Middle frontal gyrus (tissue), 1 donor: ENCODE data around the gene TSPAN32.

Experiments
- DNase-seq: peaks from one replicate; pipeline ENCODE4 v3.0.0-alpha.2; 2015; ENCODE audit warnings: low spot score; ENCODE audit errors: extremely low spot score

TSPAN32 gene

GRCh38 chr11:2314136-2314524 is 12.3 kb downstream of the TSPAN32 start:
- no peak for DNase-seq

GRCh38 chr11:2314525-2315394 is 12.9 kb downstream of the TSPAN32 start:
- no peak for DNase-seq

- no peak for DNase-seq
Observed at GRCh38 chr11:2315395-2316168, 13.8 kb downstream of the TSPAN32 start.

- no peak for DNase-seq
Observed at GRCh38 chr11:2316169-2316962, 14.6 kb downstream of the TSPAN32 start.

GRCh38 chr11:2316963-2317244 is 15.1 kb downstream of the TSPAN32 start:
- no peak for DNase-seq

GRCh38 chr11:2317354-2318050 is 15.7 kb downstream of the TSPAN32 start:
- DNase-seq, result no peak

GRCh38 chr11:2318123-2318522 is 16.3 kb downstream of the TSPAN32 start:
- no peak for DNase-seq

- no peak for DNase-seq
Observed at GRCh38 chr11:2318707-2319106, 16.9 kb downstream of the TSPAN32 start.

- no peak for DNase-seq
Observed at GRCh38 chr11:2319791-2320472, 18.1 kb downstream of the TSPAN32 start.

GRCh38 chr11:2320568-2321310 is 18.9 kb downstream of the TSPAN32 start:
- DNase-seq, result no peak

GRCh38 chr11:2321311-2321683 is 19.5 kb downstream of the TSPAN32 start:
- no peak for DNase-seq

GRCh38 chr11:2325123-2325522 is 23.3 kb downstream of the TSPAN32 start:
- no peak for DNase-seq

- DNase-seq, result no peak
Observed at GRCh38 chr11:2325719-2326118, 23.9 kb downstream of the TSPAN32 start.

- DNase-seq, result no peak
Observed at GRCh38 chr11:2327032-2327431, 25.2 kb downstream of the TSPAN32 start.

- no peak for DNase-seq
Observed at GRCh38 chr11:2328021-2328420, 26.2 kb downstream of the TSPAN32 start.

GRCh38 chr11:2328656-2329354 is 27.0 kb downstream of the TSPAN32 start:
- no peak for DNase-seq

- DNase-seq, result no peak
Observed at GRCh38 chr11:2329551-2329950, 27.7 kb downstream of the TSPAN32 start.

- DNase-seq, result no peak
Observed at GRCh38 chr11:2330696-2331095, 28.9 kb downstream of the TSPAN32 start.

- no peak for DNase-seq
Observed at GRCh38 chr11:2331404-2331803, 29.6 kb downstream of the TSPAN32 start.
